Endothelial cell of umbilical vein (primary cell): ENCODE data around the gene LMCD1. TPM values are rescaled to one million over a fixed set of nuclear protein-coding genes. Genes with fewer than 3 reads are reported as not detected.

Experiments
- BruUV-seq: library from RNA; stranded (reverse); fragments of 400-500 nt; replicated peaks from 2 replicates; lab custom pipeline; 2021; lab: Mats Ljungman, UMichigan
- CTCF ChIA-PET: fragments of 300-600, 350-600 bp; sonication (Branson Sonifier 250); formaldehyde crosslinking; loops from one replicate; lab custom pipeline; 2021; ENCODE audit warnings: antibody characterized with exemption, inconsistent platforms; lab: Charles Lee
- POLR2A ChIA-PET: fragments of 300-600, 350-600 bp; sonication (Branson Sonifier 250); formaldehyde crosslinking; loops from one replicate; lab custom pipeline; 2021; ENCODE audit warnings: antibody characterized with exemption, inconsistent platforms; lab: Charles Lee
- DNase-seq: peaks from one replicate; pipeline ENCODE4 v3.0.0-alpha.2; 2011; ENCODE audit warnings: low read depth, low spot score
- FAIRE-seq: peaks from 2 replicates; lab custom pipeline; 2011; peaks lifted over from hg19 to GRCh38; lab: Jason Lieb, UNC
- H2AFZ ChIP-seq: 2 replicates; pipeline ENCODE4 v1.6.0; 2012; ENCODE audit warnings: low read depth, low read length, control low read depth, inconsistent platforms
- H3K27ac ChIP-seq: 2 replicates; pipeline ENCODE4 v1.5.1; 2011; ENCODE audit warnings: low read depth, mild to moderate bottlenecking, control low read depth, low read length, moderate library complexity; ENCODE audit not compliant: insufficient read depth
- H3K27me3 ChIP-seq, 2 experiments: 2 replicates each; pipeline versions ENCODE4 v1.6.0 to v1.6.1; 2011; ENCODE audit warnings: low read length in 2 of 2, mixed read lengths in 1 of 2; ENCODE audit not compliant: control insufficient read depth in 2 of 2, insufficient read depth in 2 of 2
- H3K36me3 ChIP-seq, 2 experiments: 2 replicates in 1 of 2; 3 replicates in 1 of 2; pipeline ENCODE4 v1.5.1; 2011; ENCODE audit warnings: low read length in 2 of 2, mild to moderate bottlenecking in 1 of 2, moderate library complexity in 1 of 2; ENCODE audit not compliant: control insufficient read depth in 2 of 2, insufficient read depth in 2 of 2; ENCODE audit errors: extremely low read depth in 1 of 2
- H3K4me1 ChIP-seq: 3 replicates; pipeline ENCODE4 v1.5.1; 2011; ENCODE audit warnings: mild to moderate bottlenecking, low read length; ENCODE audit not compliant: control insufficient read depth, insufficient read depth; ENCODE audit errors: extremely low read depth
- H3K4me2 ChIP-seq: 2 replicates; pipeline ENCODE4 v1.6.1; 2011; ENCODE audit warnings: low read length, control low read depth, mixed read lengths; ENCODE audit not compliant: insufficient read depth
- H3K4me3 ChIP-seq, 3 experiments: fragments of 200-600 bp in 1 of 3; sonication (generic), shearing (Covaris generic) in 1 of 3; replicated peaks in 1 of 3; 2 replicates each; pipeline ENCODE4 v1.5.1; 2011 to 2016; ENCODE audit warnings: control low read depth in 3 of 3, low read length in 3 of 3, mild to moderate bottlenecking in 2 of 3, inconsistent platforms in 1 of 3, low read depth in 1 of 3, moderate library complexity in 1 of 3; ENCODE audit not compliant: insufficient read depth in 1 of 3
- H3K79me2 ChIP-seq: 2 replicates; pipeline ENCODE4 v1.6.0; 2012; ENCODE audit warnings: low read length, inconsistent platforms; ENCODE audit not compliant: control insufficient read depth, insufficient read depth
- H3K9ac ChIP-seq: replicated peaks from 2 replicates; pipeline ENCODE3; 2011; ENCODE audit warnings: low read length, control low read depth; ENCODE audit not compliant: insufficient read depth; ENCODE audit errors: extremely low read depth
- H3K9me1 ChIP-seq: replicated peaks from 3 replicates; pipeline ENCODE4 v1.6.0; 2011; ENCODE audit warnings: mild to moderate bottlenecking, low read length; ENCODE audit not compliant: control insufficient read depth, insufficient read depth; ENCODE audit errors: extremely low read depth
- H3K9me3 ChIP-seq: replicated peaks from 2 replicates; pipeline ENCODE4 v1.5.1; 2012; ENCODE audit warnings: low read length, inconsistent platforms; ENCODE audit not compliant: control insufficient read depth, insufficient read depth
- H4K20me1 ChIP-seq: replicated peaks from 2 replicates; pipeline ENCODE3; 2011; ENCODE audit warnings: mild to moderate bottlenecking, low read length; ENCODE audit not compliant: control insufficient read depth, insufficient read depth; ENCODE audit errors: extremely low read depth
- CTCF ChIP-seq, 2 donors: IDR thresholded peaks; 1 replicate in 1 of 2; 2 replicates in 1 of 2; pipeline ENCODE4 v1.5.1; 2011; ENCODE audit warnings: low read length in 2 of 2, mild to moderate bottlenecking in 2 of 2, moderate library complexity in 2 of 2, control low read depth in 1 of 2, inconsistent platforms in 1 of 2, low read depth in 1 of 2; ENCODE audit not compliant: insufficient read depth in 1 of 2; ENCODE audit errors: extremely low read depth in 1 of 2
- EZH2 ChIP-seq: IDR thresholded peaks from 2 replicates; pipeline ENCODE4 v1.6.1; 2012; ENCODE audit warnings: borderline replicate concordance, low read depth, mild to moderate bottlenecking, moderate library complexity, low read length, inconsistent platforms; ENCODE audit not compliant: severe bottlenecking
- FOS ChIP-seq: IDR thresholded peaks from 2 replicates; pipeline ENCODE4 v1.6.1; 2011; ENCODE audit warnings: mild to moderate bottlenecking, low read length, moderate library complexity, borderline replicate concordance; ENCODE audit not compliant: insufficient read depth
- GATA2 ChIP-seq: IDR thresholded peaks from 2 replicates; pipeline ENCODE4 v1.7.0; 2011; ENCODE audit warnings: low read depth, mild to moderate bottlenecking, moderate library complexity, mixed read lengths, low read length; ENCODE audit not compliant: insufficient read length, insufficient read depth
- JUN ChIP-seq: IDR thresholded peaks from 2 replicates; pipeline ENCODE4 v1.6.1; 2011; ENCODE audit warnings: borderline replicate concordance, low read depth; ENCODE audit not compliant: insufficient read length, insufficient read depth
- MAX ChIP-seq: IDR thresholded peaks from 2 replicates; pipeline ENCODE4 v1.6.1; 2011; ENCODE audit not compliant: insufficient read depth, insufficient read length
- MYC ChIP-seq: IDR thresholded peaks from one replicate; pipeline ENCODE4 v1.6.1; 2011; ENCODE audit warnings: mild to moderate bottlenecking, low read depth, low read length
- POLR2A ChIP-seq: IDR thresholded peaks from 2 replicates; pipeline ENCODE4 v1.6.1; 2012; ENCODE audit warnings: low read depth, mild to moderate bottlenecking, control low read depth, low read length
- POLR2AphosphoS5 ChIP-seq: IDR thresholded peaks from 2 replicates; pipeline ENCODE4 v1.6.1; 2012; ENCODE audit warnings: low read depth, mild to moderate bottlenecking, control low read depth, low read length, moderate library complexity; ENCODE audit not compliant: insufficient read depth
- dilution Hi-C: fragments of 300-500 bp; cut with MboI; formaldehyde crosslinking; loops from one replicate; pipeline ENCODE4 v1.15.0; 2019; ENCODE audit warnings: low sequenced_read_pairs; ENCODE audit not compliant: extremely low pct_ligation_motif_present
- intact Hi-C: fragments of 100-400 bp; cut with micrococcal nuclease; formaldehyde crosslinking; loops from one replicate; pipeline ENCODE4 v1.10.0; 2022
- polyA plus RNA-seq, 4 experiments: library from polyadenylated mRNA; depleted of rRNA in 3 of 4; stranded (reverse) in 3 of 4; unstranded in 1 of 4; fragments of >200 nt; gene quantifications; 2 replicates each; pipeline versions ENCODE4 v1.2.1 to v1.2.3, GENCODE V29; 2011 to 2012; ENCODE audit warnings: missing spikeins in 1 of 4
- total RNA-seq: library from RNA; stranded (reverse); gene quantifications from 2 replicates; pipeline ENCODE4 v1.2.3, GENCODE V29; 2021

Gene LMCD1
- total and polyA plus RNA-seq, 2 donors (not counting 3 experiments of a cell fraction or from before 2014, with no cell fraction given) = 7.6 to 14.5 TPM

- TF ChIP-seq JUN (no peak), EZH2 (no peak), POLR2A (no peak), CTCF (IDR thresholded peaks at IDR 0.05; ENCODE audit: extremely low read depth in 1 of 2, insufficient read depth in 1 of 2, low read depth in 1 of 2, low read length in 2 of 2) (no peak), GATA2 (no peak), POLR2AphosphoS5 (no peak), MAX (no peak), MYC (no peak), FOS (no peak)
- Histone ChIP-seq H3K27ac (no peak overlapping the region), H3K9me3 (no peaks in the 10 kb centered on the region), H3K9ac (no peak overlapping the region), H4K20me1 (no peaks in the 10 kb centered on the region), H3K36me3 (no peaks in the 10 kb centered on the region), H3K79me2 (no peaks in the 10 kb centered on the region), H3K4me3 (no peak overlapping the region), H2AFZ (no peak overlapping the region), H3K9me1 (no peaks in the 10 kb centered on the region), H3K27me3 (peaks cover 0 to 2% of the 10 kb centered on the region in 2 experiments), H3K4me1 (no peaks in the 10 kb centered on the region), H3K4me2 (no peak overlapping the region)
- ChIA-PET CTCF (interaction anchor here (1.2 to 4.1 kb wide), 10 partner anchors 14 to 368 kb away, joined by 3 to 78 read pairs (median 7); partner anchors contain the start of gene LMCD1), POLR2A (no interaction called here)
- no TSS peak for BruUV-seq
- dilution Hi-C loops = no loop called here
- no peak for DNase-seq
- intact Hi-C loops = no loop called here
- no peak for FAIRE-seq
These were observed 106.6 kb downstream of the LMCD1 start for GRCh38 chr3:8608041-8608790.
